ENCODE data around the gene UBE2D3.
"Not testable (repeated sequence)": the region's sequence is repeated elsewhere in the genome, so short reads cannot be mapped to it uniquely, and the experiment has no call there.

The UBE2D3 gene

DNA sequence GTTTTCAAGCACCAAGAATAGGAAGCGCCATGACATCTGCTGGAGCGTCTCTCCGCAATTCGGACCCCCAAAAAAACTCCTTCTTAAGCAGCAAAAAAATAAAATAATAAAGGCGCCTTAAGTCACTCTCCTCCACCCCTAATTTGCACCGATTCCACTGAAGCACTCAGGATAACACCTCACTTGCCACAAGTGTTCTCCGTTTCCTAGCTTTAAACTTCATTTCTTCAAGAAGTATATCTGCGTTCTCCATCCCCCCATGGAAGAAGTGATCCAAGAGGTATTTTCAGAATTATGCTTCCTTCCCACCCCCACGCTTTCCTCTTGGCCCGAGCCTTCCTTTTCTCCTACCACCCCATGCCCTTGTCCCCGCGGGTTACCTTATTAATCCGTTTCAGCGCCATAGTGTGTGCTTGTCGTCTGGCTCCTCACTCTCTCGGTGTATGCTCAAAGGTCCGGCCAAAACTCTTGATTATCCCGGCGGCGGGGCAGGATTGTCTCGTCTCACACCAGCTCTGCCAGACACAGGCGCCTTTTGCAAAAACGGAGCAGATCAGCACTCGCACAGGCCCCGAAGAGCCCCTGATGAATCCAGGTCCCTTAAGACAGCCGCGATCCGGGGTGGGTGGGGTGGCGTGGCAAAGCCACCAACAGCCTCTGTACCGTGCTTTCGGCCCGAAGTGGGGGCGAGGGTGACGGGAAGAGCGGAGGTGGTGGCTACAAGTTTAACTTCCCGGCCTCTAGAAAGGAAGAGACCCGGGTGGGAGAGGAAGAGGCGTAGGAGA, 1.1 kb downstream of the UBE2D3 start:
- peaks cover 53% of the 10 kb centered on the region for H3K36me3 ChIP-seq (ENCODE audit: insufficient read depth, low read length)
- peak overlapping the region; percentile 84 for H3K4me3 ChIP-seq
- no peak for DNase-seq (ENCODE audit: low read depth, low spot score)
- no peaks in the 10 kb centered on the region; the same call in 1 of the 2 replicates for H3K9me3 ChIP-seq (ENCODE audit: low read depth, low read length)
- H3K9ac ChIP-seq (ENCODE audit: insufficient read length), result peak overlapping the region; percentile 99
- TF ChIP-seq FOXP2 (optimal IDR thresholded peaks at IDR 0.05; ENCODE audit: control extremely low read depth, extremely low read length, insufficient read depth) (peak; percentile 16), POLR2AphosphoS5 (IDR thresholded peaks at IDR 0.05; ENCODE audit: borderline replicate concordance, low read depth, low read length) (no peak)
- peak overlapping the region; percentile 98 for H3K27ac ChIP-seq

DNA sequence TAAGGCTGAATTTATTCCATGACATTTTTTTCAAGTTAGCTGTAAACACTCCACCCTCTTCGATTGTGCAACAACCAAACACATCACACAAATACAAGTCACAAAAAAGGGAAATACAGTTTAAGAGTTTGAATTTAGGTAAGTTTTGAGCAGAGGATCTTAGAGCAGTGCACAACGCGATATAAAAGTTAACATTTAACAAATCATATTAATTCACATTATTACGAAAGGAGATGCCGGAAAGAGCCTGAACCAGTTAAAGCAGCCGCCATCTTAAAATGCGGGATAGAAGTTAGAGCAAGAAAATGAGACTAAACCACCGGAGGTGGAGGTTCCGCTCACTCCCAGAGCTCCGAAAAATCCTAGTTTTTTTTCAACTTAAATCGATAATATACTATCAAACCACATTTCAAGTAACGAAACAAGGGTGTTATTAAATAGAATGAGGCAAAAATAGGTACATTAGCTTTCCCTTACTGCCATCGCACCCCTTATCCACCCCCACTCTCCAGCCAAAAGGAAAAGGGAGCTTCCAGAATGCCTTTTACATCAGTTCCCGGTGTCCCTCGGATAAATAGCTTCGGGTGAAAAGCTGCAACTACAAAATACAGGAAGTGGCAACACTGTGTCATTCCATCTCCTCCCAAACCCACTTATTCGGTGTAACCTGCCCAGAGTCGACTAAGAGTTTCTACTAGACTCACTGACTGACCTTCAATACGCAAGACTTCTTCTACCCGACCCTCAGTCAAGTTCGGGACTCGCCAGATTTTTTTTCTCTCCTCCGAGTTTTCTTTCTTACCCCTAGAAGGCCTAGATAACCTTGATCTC, 1.9 kb downstream of the UBE2D3 start:
- Histone ChIP-seq H3K4me3 (peak overlapping the region; percentile 84), H3K36me3 (ENCODE audit: insufficient read depth, low read length) (peaks cover 61% of the 10 kb centered on the region), H3K9me3 (ENCODE audit: low read depth, low read length) (no peaks in the 10 kb centered on the region; the same call in 1 of the 2 replicates), H3K27ac (peak overlapping the region; percentile 98), H3K9ac (ENCODE audit: insufficient read length) (peak overlapping the region; percentile 99)
- TF ChIP-seq FOXP2 (optimal IDR thresholded peaks at IDR 0.05; ENCODE audit: control extremely low read depth, extremely low read length, insufficient read depth) (no peak), POLR2AphosphoS5 (IDR thresholded peaks at IDR 0.05; ENCODE audit: borderline replicate concordance, low read depth, low read length) (peak; percentile 42; the same call in 1 of the 2 replicates)
- no peak for DNase-seq (ENCODE audit: low read depth, low spot score)

DNA sequence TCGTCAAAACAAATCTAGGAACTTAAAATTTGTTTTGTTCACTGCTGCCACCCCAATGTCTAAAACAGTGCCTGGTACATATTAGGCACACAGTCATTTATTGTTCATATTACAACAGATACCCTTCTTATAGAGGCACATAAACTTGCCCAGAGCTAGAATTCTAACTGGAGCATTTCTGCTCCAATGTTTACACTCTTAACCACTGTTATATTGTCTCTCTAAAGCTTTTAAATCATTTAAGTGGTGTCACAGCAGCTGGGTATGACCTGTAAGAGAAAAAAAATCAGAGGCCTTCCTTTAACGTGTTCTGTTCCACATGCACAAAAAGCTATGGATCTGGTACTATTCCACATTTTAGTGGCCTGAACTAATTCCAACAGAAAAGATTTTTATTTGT, 3.0 kb downstream of the UBE2D3 start:
- H3K9ac ChIP-seq (ENCODE audit: insufficient read length), result peak overlapping the region; percentile 99
- H3K36me3 ChIP-seq (ENCODE audit: insufficient read depth, low read length), result peaks cover 72% of the 10 kb centered on the region

DNA sequence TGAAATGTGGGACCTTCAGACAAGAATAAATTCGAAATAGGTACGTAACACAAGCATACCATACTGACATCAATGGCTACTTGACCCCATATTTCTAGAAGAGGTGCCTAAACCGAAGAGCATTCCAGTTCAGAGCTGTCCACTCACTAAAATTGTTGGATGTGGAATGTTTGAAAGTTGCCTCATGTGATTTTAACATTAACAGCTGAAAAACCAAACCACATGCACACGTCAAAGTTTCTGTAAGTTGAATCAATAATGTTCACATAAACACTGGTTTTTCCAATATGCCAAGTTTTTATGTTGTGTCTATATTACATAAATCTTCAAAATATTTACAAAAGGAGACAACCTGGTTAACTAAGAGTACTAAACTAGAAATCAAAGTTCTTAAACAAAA, 3.5 kb downstream of the UBE2D3 start:
- TF ChIP-seq POLR2AphosphoS5 (IDR thresholded peaks at IDR 0.05; ENCODE audit: borderline replicate concordance, low read depth, low read length), result no peak
- TF ChIP-seq EZH2 (IDR thresholded peaks at IDR 0.05), result no peak
- no peak for TF ChIP-seq FOXP2 (optimal IDR thresholded peaks at IDR 0.05; ENCODE audit: control extremely low read depth, extremely low read length, insufficient read depth)
- no peak overlapping the region for H3K27ac ChIP-seq
- peak overlapping the region; percentile 84 for H3K4me3 ChIP-seq
- H3K36me3 ChIP-seq (ENCODE audit: insufficient read depth, low read length), result peaks cover 74% of the 10 kb centered on the region
- DNase-seq (ENCODE audit: low read depth, low spot score), result no peak
- H3K9me3 ChIP-seq (ENCODE audit: low read depth, low read length), result no peaks in the 10 kb centered on the region; the same call in none of the 2 replicates
- H3K9ac ChIP-seq (ENCODE audit: insufficient read length), result peak overlapping the region; percentile 99

More for the DNA sequence above, 3.0 kb downstream of the UBE2D3 start:
- no peak for TF ChIP-seq EZH2 (IDR thresholded peaks at IDR 0.05)
- TF ChIP-seq FOXP2 (optimal IDR thresholded peaks at IDR 0.05; ENCODE audit: control extremely low read depth, extremely low read length, insufficient read depth), result no peak
- no peak for TF ChIP-seq POLR2AphosphoS5 (IDR thresholded peaks at IDR 0.05; ENCODE audit: borderline replicate concordance, low read depth, low read length)
- DNase-seq (ENCODE audit: low read depth, low spot score), result no peak
- Histone ChIP-seq H3K9me3 (ENCODE audit: low read depth, low read length) (no peaks in the 10 kb centered on the region; the same call in none of the 2 replicates), H3K4me3 (peak overlapping the region; percentile 84), H3K27ac (0 out of 2 replicates have a peak overlapping the region, but pooled peaks have one; percentile 98)

DNA sequence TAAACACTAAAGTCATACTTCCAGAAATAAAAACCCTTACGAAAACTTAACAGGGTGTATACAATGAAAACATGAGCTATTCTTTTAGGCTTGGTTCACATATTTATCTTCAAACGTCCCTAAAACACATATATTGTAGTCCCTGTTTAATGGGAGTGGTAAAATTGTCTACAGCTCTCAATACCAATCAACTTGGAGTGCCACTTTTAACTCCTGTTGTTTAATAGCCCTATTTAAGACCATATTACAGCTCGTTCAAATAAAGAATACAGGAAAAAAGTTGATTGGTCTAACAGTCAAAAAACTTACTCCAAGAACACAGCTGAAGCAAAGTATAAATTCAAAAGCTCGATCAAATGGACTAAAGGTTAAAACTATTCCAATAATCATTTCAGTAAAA, 3.9 kb downstream of the UBE2D3 start:
- H3K4me3 ChIP-seq, result peak overlapping the region; percentile 84
- H3K9me3 ChIP-seq (ENCODE audit: low read depth, low read length), result no peaks in the 10 kb centered on the region; the same call in none of the 2 replicates
- DNase-seq (ENCODE audit: low read depth, low spot score), result no peak
- H3K9ac ChIP-seq (ENCODE audit: insufficient read length), result no peak overlapping the region
- H3K36me3 ChIP-seq (ENCODE audit: insufficient read depth, low read length), result peaks cover 78% of the 10 kb centered on the region
- no peak overlapping the region for H3K27ac ChIP-seq
- TF ChIP-seq FOXP2 (optimal IDR thresholded peaks at IDR 0.05; ENCODE audit: control extremely low read depth, extremely low read length, insufficient read depth) (no peak), EZH2 (IDR thresholded peaks at IDR 0.05) (no peak), POLR2AphosphoS5 (IDR thresholded peaks at IDR 0.05; ENCODE audit: borderline replicate concordance, low read depth, low read length) (no peak)

DNA sequence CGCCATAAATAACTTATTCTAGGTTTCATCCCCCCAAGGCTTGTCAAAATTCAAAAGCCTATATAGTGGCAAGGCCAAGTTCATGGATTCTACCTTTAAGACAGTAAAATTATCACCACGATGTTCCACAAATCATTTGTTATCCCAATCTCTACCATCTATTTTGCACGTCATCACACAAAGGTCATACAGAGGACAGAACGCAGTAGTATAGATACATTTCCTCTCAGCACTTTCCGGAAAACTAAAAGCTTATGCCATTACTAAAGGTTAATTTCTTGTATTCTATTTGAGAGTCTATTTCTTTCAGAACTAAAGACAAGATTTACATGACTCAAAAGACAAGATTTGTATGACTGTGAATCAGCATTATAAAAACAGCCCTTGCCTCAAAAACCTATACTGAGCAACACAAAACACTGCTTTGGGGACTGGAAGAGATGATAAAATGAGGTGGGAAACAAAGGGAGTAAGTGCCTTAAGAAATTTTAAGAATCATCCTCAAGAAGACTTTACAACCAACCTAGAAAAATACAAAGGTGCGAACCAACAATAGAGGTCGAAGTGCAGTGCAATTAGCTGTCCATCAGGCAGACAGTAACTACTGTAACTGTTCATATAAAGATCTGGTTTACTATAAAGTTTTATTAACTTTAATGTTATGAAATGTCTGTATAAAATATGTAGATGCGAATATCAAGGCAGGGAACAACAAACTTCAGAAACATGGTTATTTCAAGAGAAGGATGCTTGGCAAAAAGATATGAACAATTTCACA, 7.6 kb downstream of the UBE2D3 start:
- peaks cover 94% of the 10 kb centered on the region for H3K36me3 ChIP-seq (ENCODE audit: insufficient read depth, low read length)
- H3K27ac ChIP-seq, result no peak overlapping the region
- no peak for TF ChIP-seq FOXP2 (optimal IDR thresholded peaks at IDR 0.05; ENCODE audit: control extremely low read depth, extremely low read length, insufficient read depth)
- TF ChIP-seq POLR2AphosphoS5 (IDR thresholded peaks at IDR 0.05; ENCODE audit: borderline replicate concordance, low read depth, low read length), result no peak
- TF ChIP-seq EZH2 (IDR thresholded peaks at IDR 0.05), result no peak
- H3K4me3 ChIP-seq, result no peak overlapping the region
- DNase-seq (ENCODE audit: low read depth, low spot score), result no peak
- H3K9me3 ChIP-seq (ENCODE audit: low read depth, low read length), result no peaks in the 10 kb centered on the region; the same call in none of the 2 replicates
- no peak overlapping the region for H3K9ac ChIP-seq (ENCODE audit: insufficient read length)

DNA sequence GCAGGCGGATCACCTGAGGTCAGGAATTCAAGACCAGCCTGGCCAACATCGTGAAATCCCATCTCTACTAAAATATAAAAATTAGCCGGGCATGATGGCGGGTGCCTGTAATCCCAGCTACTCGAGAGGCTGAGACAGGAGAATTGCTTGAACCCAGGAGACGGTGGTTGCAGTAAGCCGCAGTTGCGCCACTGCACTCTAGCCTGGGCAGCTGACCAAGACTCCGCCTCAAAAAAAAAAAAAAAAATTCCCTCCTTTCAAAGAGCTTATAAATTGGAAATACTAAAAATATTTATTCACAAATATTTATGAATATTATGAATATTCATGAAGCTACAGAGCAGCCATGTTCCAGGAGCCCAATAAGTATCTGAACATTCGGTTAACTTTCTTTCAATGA, 8.3 kb downstream of the UBE2D3 start:
- DNase-seq (ENCODE audit: low read depth, low spot score); H3K27ac ChIP-seq; H3K9me3 ChIP-seq (ENCODE audit: low read depth, low read length); H3K9ac ChIP-seq (ENCODE audit: insufficient read length); H3K4me3 ChIP-seq: not testable (repeated sequence)
- H3K36me3 ChIP-seq (ENCODE audit: insufficient read depth, low read length), result peaks cover 93% of the 10 kb centered on the region
